ENCODE measurements around the gene PI4KA. TPM values are rescaled to one million over a fixed set of nuclear protein-coding genes. Genes with fewer than 3 reads are reported as not detected.

PI4KA gene
- total RNA-seq, 1 donor from 2014 or later, result 20.4 TPM

DNA sequence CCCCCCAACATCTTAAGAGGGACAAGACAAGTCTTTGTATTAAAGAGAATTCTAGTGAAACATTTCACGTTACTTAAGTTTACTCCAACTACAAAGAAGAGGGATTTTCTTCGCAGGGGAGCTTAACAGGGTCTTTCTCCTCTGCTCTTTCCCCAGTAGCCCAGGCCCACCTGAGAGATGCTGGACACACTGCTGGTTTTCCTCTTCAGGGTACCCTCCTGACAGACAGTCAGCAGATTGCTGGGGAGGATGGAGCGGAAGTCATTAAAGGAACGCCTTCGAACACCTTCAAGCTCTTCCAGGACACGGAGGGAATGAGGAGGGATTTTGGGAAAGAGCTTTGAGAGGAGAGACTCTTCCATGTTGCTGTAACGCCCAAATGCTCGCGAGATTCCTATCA is 39.1 kb downstream of the PI4KA start:
- Histone ChIP-seq H3K4me3 (ENCODE audit: low read length in 3 of 3) (no peak overlapping the region), H3K27me3 (ENCODE audit: control insufficient read depth in 3 of 3, insufficient read depth in 3 of 3, low read length in 3 of 3) (no peaks in the 10 kb centered on the region), H3K9ac (ENCODE audit: low read depth in 1 of 3, low read length in 3 of 3) (no peak overlapping the region), H3K36me3 (ENCODE audit: control insufficient read depth in 3 of 3, insufficient read depth in 3 of 3, low read length in 3 of 3) (peaks cover 17 to 53% (median 38%) of the 10 kb centered on the region in 3 donors), H3K4me1 (ENCODE audit: control insufficient read depth in 3 of 3, insufficient read depth in 3 of 3, low read length in 3 of 3) (no peaks in the 10 kb centered on the region), H3K9me3 (ENCODE audit: control insufficient read depth in 3 of 3, low read length in 3 of 3) (no peaks in the 10 kb centered on the region), H3K27ac (ENCODE audit: low read depth, low read length) (no peak overlapping the region)

DNA sequence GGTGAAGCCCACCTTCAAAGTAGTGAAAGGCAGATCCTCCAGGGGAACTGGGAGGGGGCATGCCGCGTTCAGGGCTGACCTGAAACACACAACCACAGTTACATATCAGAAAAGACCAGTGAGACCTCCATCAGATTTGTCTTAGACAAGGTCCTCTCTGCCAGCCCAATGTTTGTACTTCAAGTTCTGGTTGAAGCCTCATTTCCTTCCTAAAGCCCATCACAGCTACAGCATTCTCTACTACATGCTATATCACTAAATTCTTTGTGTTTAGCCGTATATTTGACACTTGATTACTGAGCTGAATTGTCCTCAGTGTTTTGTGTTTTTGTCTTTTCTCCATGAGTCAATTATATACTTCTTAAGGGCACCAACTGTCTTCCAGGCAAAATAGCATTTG is 40.1 kb downstream of the PI4KA start:
- Histone ChIP-seq H3K4me3 (ENCODE audit: low read length in 3 of 3) (no peak overlapping the region), H3K4me1 (ENCODE audit: control insufficient read depth in 3 of 3, insufficient read depth in 3 of 3, low read length in 3 of 3) (no peaks in the 10 kb centered on the region), H3K27ac (ENCODE audit: low read depth, low read length) (no peak overlapping the region), H3K36me3 (ENCODE audit: control insufficient read depth in 3 of 3, insufficient read depth in 3 of 3, low read length in 3 of 3) (peaks cover 17 to 47% (median 35%) of the 10 kb centered on the region in 3 donors), H3K9me3 (ENCODE audit: control insufficient read depth in 3 of 3, low read length in 3 of 3) (no peaks in the 10 kb centered on the region), H3K9ac (ENCODE audit: low read depth in 1 of 3, low read length in 3 of 3) (no peak overlapping the region), H3K27me3 (ENCODE audit: control insufficient read depth in 3 of 3, insufficient read depth in 3 of 3, low read length in 3 of 3) (no peaks in the 10 kb centered on the region)

- Histone ChIP-seq H3K9ac (ENCODE audit: low read depth in 1 of 3, low read length in 3 of 3) (no peak overlapping the region), H3K9me3 (ENCODE audit: control insufficient read depth in 3 of 3, low read length in 3 of 3) (no peaks in the 10 kb centered on the region), H3K27me3 (ENCODE audit: control insufficient read depth in 3 of 3, insufficient read depth in 3 of 3, low read length in 3 of 3) (no peaks in the 10 kb centered on the region), H3K36me3 (ENCODE audit: control insufficient read depth in 3 of 3, insufficient read depth in 3 of 3, low read length in 3 of 3) (peaks cover 19 to 60% (median 45%) of the 10 kb centered on the region in 3 donors), H3K27ac (ENCODE audit: low read depth, low read length) (no peak overlapping the region), H3K4me3 (ENCODE audit: low read length in 3 of 3) (no peak overlapping the region), H3K4me1 (ENCODE audit: control insufficient read depth in 3 of 3, insufficient read depth in 3 of 3, low read length in 3 of 3) (no peaks in the 10 kb centered on the region)
Observed at GRCh38 chr22:20816559-20816958, 42.1 kb downstream of the PI4KA start.

GRCh38 chr22:20815477-20816050 is 43.0 kb downstream of the PI4KA start:
- Histone ChIP-seq H3K9ac (ENCODE audit: low read depth in 1 of 3, low read length in 3 of 3) (no peak overlapping the region), H3K36me3 (ENCODE audit: control insufficient read depth in 3 of 3, insufficient read depth in 3 of 3, low read length in 3 of 3) (peaks cover 26 to 67% (median 53%) of the 10 kb centered on the region in 3 donors)

GRCh38 chr22:20814221-20814808 is 44.3 kb downstream of the PI4KA start:
- peaks cover 33 to 66% (median 50%) of the 10 kb centered on the region in 3 donors for H3K36me3 ChIP-seq (ENCODE audit: control insufficient read depth in 3 of 3, insufficient read depth in 3 of 3, low read length in 3 of 3)

More at GRCh38 chr22:20815477-20816050, 43.0 kb downstream of the PI4KA start:
- Histone ChIP-seq H3K27me3 (ENCODE audit: control insufficient read depth in 3 of 3, insufficient read depth in 3 of 3, low read length in 3 of 3) (no peaks in the 10 kb centered on the region), H3K9me3 (ENCODE audit: control insufficient read depth in 3 of 3, low read length in 3 of 3) (no peaks in the 10 kb centered on the region), H3K4me3 (ENCODE audit: low read length in 3 of 3) (no peak overlapping the region), H3K4me1 (ENCODE audit: control insufficient read depth in 3 of 3, insufficient read depth in 3 of 3, low read length in 3 of 3) (no peaks in the 10 kb centered on the region), H3K27ac (ENCODE audit: low read depth, low read length) (no peak overlapping the region)

DNA sequence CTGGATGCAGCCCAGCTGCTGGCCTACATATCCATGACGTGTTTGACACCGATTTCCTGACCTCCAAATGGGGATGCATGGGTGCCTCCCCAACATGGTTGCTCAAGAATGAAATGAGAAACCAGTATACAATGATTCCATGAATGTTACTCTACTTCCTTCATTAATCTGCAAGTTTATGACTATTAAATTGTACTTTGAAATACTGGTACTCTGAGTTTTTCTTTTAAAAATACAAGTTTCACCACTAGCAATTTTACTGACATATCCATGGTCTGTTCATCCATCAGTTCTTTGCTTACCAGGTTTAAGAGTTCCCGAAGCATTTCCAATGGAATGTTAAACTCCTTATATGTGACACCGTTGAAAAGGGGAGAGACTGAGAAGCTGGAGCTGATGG is 45.6 kb downstream of the PI4KA start:
- Histone ChIP-seq H3K36me3 (ENCODE audit: control insufficient read depth in 3 of 3, insufficient read depth in 3 of 3, low read length in 3 of 3) (peaks cover 34 to 65% (median 47%) of the 10 kb centered on the region in 3 donors), H3K9me3 (ENCODE audit: control insufficient read depth in 3 of 3, low read length in 3 of 3) (no peaks in the 10 kb centered on the region), H3K9ac (ENCODE audit: low read depth in 1 of 3, low read length in 3 of 3) (no peak overlapping the region), H3K4me1 (ENCODE audit: control insufficient read depth in 3 of 3, insufficient read depth in 3 of 3, low read length in 3 of 3) (no peaks in the 10 kb centered on the region), H3K27me3 (ENCODE audit: control insufficient read depth in 3 of 3, insufficient read depth in 3 of 3, low read length in 3 of 3) (no peaks in the 10 kb centered on the region), H3K4me3 (ENCODE audit: low read length in 3 of 3) (no peak overlapping the region), H3K27ac (ENCODE audit: low read depth, low read length) (no peak overlapping the region)

More at GRCh38 chr22:20814221-20814808, 44.3 kb downstream of the PI4KA start:
- Histone ChIP-seq H3K4me1 (ENCODE audit: control insufficient read depth in 3 of 3, insufficient read depth in 3 of 3, low read length in 3 of 3) (no peaks in the 10 kb centered on the region), H3K27me3 (ENCODE audit: control insufficient read depth in 3 of 3, insufficient read depth in 3 of 3, low read length in 3 of 3) (no peaks in the 10 kb centered on the region), H3K9ac (ENCODE audit: low read depth in 1 of 3, low read length in 3 of 3) (no peak overlapping the region), H3K27ac (ENCODE audit: low read depth, low read length) (no peak overlapping the region), H3K4me3 (ENCODE audit: low read length in 3 of 3) (no peak overlapping the region), H3K9me3 (ENCODE audit: control insufficient read depth in 3 of 3, low read length in 3 of 3) (no peaks in the 10 kb centered on the region)

DNA sequence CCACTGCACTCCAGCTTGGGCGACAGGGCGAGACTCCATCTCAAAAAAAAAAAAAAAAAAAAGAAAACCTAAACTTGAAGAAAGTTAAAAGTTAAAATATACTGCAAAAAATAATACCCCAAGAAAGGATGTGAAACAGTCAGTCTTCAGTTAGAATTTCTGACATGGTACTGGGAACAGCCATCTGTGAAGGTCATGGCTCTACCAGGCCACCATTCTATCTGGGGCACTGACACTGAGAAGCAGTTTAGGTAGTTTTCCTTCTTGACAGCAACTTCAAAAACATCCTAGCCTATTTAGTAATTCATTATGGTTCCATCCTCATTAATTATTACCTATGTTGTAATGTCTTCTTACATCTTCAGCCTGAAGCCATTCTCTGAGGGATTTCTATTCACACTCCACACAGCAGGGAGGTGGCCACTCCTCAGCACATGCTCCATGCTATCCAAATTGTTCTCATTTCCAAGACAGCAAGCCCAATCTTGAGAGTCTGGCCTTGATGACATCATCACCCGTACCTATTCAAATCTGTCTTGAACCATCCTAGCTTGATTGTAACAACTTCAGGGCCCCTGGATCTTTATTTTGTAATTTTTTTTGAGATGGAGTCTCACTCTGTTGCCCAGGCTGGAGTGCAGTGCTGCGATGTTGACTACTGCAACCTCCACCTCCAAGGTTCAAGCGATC is 46.5 kb downstream of the PI4KA start:
- H3K27me3 ChIP-seq (ENCODE audit: control insufficient read depth in 3 of 3, insufficient read depth in 3 of 3, low read length in 3 of 3), result no peaks in the 10 kb centered on the region
- no peak overlapping the region for H3K4me3 ChIP-seq (ENCODE audit: low read length in 3 of 3)
- H3K9ac ChIP-seq (ENCODE audit: low read depth in 1 of 3, low read length in 3 of 3), result no peak overlapping the region
- H3K9me3 ChIP-seq (ENCODE audit: control insufficient read depth in 3 of 3, low read length in 3 of 3), result no peaks in the 10 kb centered on the region
- H3K27ac ChIP-seq (ENCODE audit: low read depth, low read length), result no peak overlapping the region
- H3K4me1 ChIP-seq (ENCODE audit: control insufficient read depth in 3 of 3, insufficient read depth in 3 of 3, low read length in 3 of 3), result no peaks in the 10 kb centered on the region
- H3K36me3 ChIP-seq (ENCODE audit: control insufficient read depth in 3 of 3, insufficient read depth in 3 of 3, low read length in 3 of 3), result peaks cover 35 to 62% (median 46%) of the 10 kb centered on the region in 3 donors

DNA sequence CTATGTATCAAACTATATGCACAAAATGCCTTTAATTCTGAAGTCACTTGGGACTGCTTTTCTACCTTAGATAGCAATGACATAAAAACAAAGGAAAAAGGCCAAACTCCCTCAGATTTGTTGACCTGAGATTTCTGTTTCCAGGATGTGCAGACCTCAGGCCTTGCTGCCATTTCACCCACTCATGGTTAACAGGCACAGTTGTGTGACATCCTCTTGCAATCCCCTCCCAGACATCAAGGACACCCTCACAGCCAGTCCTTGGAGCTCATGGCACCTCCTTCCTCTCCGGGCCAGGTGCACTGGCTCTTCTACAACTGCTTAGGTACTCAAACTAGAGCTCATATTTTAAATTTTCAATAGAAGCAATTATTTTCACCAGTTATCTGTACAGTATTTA is 47.4 kb downstream of the PI4KA start:
- no peaks in the 10 kb centered on the region for H3K4me1 ChIP-seq (ENCODE audit: control insufficient read depth in 3 of 3, insufficient read depth in 3 of 3, low read length in 3 of 3)
- H3K27ac ChIP-seq (ENCODE audit: low read depth, low read length), result no peak overlapping the region
- H3K9ac ChIP-seq (ENCODE audit: low read depth in 1 of 3, low read length in 3 of 3), result no peak overlapping the region
- H3K27me3 ChIP-seq (ENCODE audit: control insufficient read depth in 3 of 3, insufficient read depth in 3 of 3, low read length in 3 of 3), result no peaks in the 10 kb centered on the region
- no peaks in the 10 kb centered on the region for H3K9me3 ChIP-seq (ENCODE audit: control insufficient read depth in 3 of 3, low read length in 3 of 3)
- no peak overlapping the region for H3K4me3 ChIP-seq (ENCODE audit: low read length in 3 of 3)
- H3K36me3 ChIP-seq (ENCODE audit: control insufficient read depth in 3 of 3, insufficient read depth in 3 of 3, low read length in 3 of 3), result peaks cover 32 to 61% (median 50%) of the 10 kb centered on the region in 3 donors

DNA sequence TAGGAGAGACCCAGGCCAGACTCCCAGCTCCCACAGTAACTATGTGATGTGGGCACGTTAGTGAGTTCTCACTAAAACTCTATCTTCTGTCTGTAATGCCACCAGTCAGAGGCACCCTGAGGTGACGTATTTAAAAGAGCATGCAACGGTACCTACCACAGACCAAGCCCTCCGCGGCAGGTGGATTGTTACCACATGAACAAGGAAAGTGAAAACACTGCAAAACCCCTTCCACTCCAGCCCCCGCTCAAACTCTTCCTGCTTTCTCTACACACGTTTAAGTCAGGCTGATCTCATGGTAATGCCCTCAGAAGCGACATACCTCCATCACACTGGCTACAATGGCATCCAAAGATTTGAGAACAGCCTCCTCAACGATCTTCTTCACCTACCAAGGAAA is 48.0 kb downstream of the PI4KA start:
- no peaks in the 10 kb centered on the region for H3K4me1 ChIP-seq (ENCODE audit: control insufficient read depth in 3 of 3, insufficient read depth in 3 of 3, low read length in 3 of 3)
- no peak overlapping the region for H3K9ac ChIP-seq (ENCODE audit: low read depth in 1 of 3, low read length in 3 of 3)
- no peak overlapping the region for H3K27ac ChIP-seq (ENCODE audit: low read depth, low read length)
- H3K9me3 ChIP-seq (ENCODE audit: control insufficient read depth in 3 of 3, low read length in 3 of 3), result no peaks in the 10 kb centered on the region
- H3K27me3 ChIP-seq (ENCODE audit: control insufficient read depth in 3 of 3, insufficient read depth in 3 of 3, low read length in 3 of 3), result no peaks in the 10 kb centered on the region
- H3K36me3 ChIP-seq (ENCODE audit: control insufficient read depth in 3 of 3, insufficient read depth in 3 of 3, low read length in 3 of 3), result peaks cover 37 to 60% (median 53%) of the 10 kb centered on the region in 3 donors
- no peak overlapping the region for H3K4me3 ChIP-seq (ENCODE audit: low read length in 3 of 3)

DNA sequence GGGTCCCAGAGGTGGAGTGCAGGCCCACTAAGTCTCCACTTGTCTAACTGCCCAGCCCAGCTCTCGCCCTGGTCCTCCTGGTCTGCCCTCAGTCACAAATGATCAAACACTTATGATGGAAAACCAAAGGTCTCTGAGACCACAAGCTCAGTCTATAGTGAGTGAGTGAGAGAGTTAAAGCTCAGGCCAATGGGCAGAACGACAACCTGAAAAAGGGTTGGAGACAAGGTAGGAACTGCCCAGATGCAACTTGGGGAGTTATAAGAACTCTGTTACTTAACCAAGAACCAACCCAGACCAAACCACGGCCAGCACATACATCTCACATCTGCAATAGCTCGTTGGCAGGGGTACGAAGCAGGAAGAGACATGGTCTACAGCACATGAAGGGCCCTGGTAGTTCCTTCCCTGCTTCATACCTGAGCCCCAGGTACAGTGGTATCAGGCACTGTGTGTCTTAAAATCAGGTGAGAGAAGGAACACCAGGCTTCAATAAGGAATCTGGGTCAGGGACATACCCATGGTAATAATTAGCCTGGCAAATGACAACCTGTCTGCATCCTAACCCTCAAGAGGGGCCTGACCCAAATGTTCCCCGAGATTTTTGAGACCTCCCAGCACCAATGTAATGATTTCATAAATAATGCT is 48.9 kb downstream of the PI4KA start:
- Histone ChIP-seq H3K4me3 (ENCODE audit: low read length in 3 of 3) (no peak overlapping the region), H3K4me1 (ENCODE audit: control insufficient read depth in 3 of 3, insufficient read depth in 3 of 3, low read length in 3 of 3) (no peaks in the 10 kb centered on the region), H3K27ac (ENCODE audit: low read depth, low read length) (no peak overlapping the region), H3K27me3 (ENCODE audit: control insufficient read depth in 3 of 3, insufficient read depth in 3 of 3, low read length in 3 of 3) (no peaks in the 10 kb centered on the region), H3K36me3 (ENCODE audit: control insufficient read depth in 3 of 3, insufficient read depth in 3 of 3, low read length in 3 of 3) (peaks cover 43 to 62% (median 54%) of the 10 kb centered on the region in 3 donors), H3K9ac (ENCODE audit: low read depth in 1 of 3, low read length in 3 of 3) (no peak overlapping the region), H3K9me3 (ENCODE audit: control insufficient read depth in 3 of 3, low read length in 3 of 3) (no peaks in the 10 kb centered on the region)

All from skeletal muscle tissue (tissue), 4 donors.